Upper lobe of right lung (tissue), 1 donor: Measurements from ENCODE around the gene RIPOR2. TPM values are rescaled to one million over a fixed set of nuclear protein-coding genes. Genes with fewer than 3 reads are reported as not detected.

Source experiments
- ATAC-seq: fragments of 200-7000 bp; cut with Tn5 transposase; one replicate; pipeline ENCODE4 v1.9.1; 2020; ENCODE audit warnings: mild to moderate bottlenecking, moderate library complexity
- DNase-seq: peaks from one replicate; pipeline ENCODE4 v3.0.0-alpha.2; 2020
- H3K27ac ChIP-seq: fragments of 200-600 bp; one replicate; pipeline ENCODE4 v1.8.0; 2022
- H3K27me3 ChIP-seq: fragments of 200-600 bp; one replicate; pipeline ENCODE4 v1.8.0; 2022; ENCODE audit warnings: mild to moderate bottlenecking
- H3K36me3 ChIP-seq: fragments of 200-600 bp; one replicate; pipeline ENCODE4 v1.8.0; 2022
- H3K4me1 ChIP-seq: fragments of 200-600 bp; one replicate; pipeline ENCODE4 v1.8.0; 2022
- H3K4me3 ChIP-seq: fragments of 200-600 bp; one replicate; pipeline ENCODE4 v1.8.0; 2022; ENCODE audit warnings: mild to moderate bottlenecking
- H3K9me3 ChIP-seq: fragments of 200-600 bp; one replicate; pipeline ENCODE4 v1.8.0; 2022
- intact Hi-C: fragments of 100-400 bp; cut with DNase I; formaldehyde crosslinking; loops from one replicate; pipeline ENCODE4 v1.11.0; 2022
- total RNA-seq: library from RNA; stranded (reverse); fragmentation: NEBNext Ultra II Directional; extraction: Animal tissue kit (Norgen Biotek cat#: 25700); gene quantifications from one replicate; pipeline ENCODE4 v1.2.1, GENCODE V29; 2021
- TF ChIP-seq, protein P1 (sequence below): fragments of 200-600 bp; IDR thresholded peaks from one replicate; pipeline ENCODE4 v1.8.0; 2022; ENCODE audit warnings: antibody characterized with exemption
- donor health status: DM: no; HTN: yes; CAD: no; lungs with severe emphysema.

The RIPOR2 gene
- total RNA-seq, 1 donor from 2014 or later: 25.6 TPM

DNA sequence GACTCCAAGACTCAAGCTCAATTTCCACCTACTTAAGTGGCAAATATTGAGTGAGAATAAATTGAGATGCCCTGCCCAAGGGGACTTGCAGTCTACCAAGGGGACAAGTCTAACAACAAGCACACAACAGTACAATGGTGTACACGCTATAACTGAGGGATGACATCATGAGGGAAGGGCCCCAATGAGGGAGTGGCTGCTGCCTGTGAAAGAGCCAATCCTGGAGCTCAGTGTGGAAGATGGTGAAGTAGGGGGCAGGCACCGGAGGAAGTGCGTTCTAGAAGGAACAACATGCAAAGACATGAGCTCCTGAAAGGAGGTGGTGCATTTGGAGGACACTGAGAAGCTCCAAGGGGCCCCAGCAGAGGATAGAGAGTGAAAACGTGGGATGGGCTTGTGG, 90.2 kb downstream of the RIPOR2 start:
- no peak overlapping the region for H3K27ac ChIP-seq
- ATAC-seq: no peak
- H3K9me3 ChIP-seq: no peaks in the 10 kb centered on the region
- peaks cover 7% of the 10 kb centered on the region for H3K36me3 ChIP-seq
- H3K4me1 ChIP-seq: no peaks in the 10 kb centered on the region
- no peak for DNase-seq
- intact Hi-C loops: no loop called here
- TF ChIP-seq, protein P1, sequence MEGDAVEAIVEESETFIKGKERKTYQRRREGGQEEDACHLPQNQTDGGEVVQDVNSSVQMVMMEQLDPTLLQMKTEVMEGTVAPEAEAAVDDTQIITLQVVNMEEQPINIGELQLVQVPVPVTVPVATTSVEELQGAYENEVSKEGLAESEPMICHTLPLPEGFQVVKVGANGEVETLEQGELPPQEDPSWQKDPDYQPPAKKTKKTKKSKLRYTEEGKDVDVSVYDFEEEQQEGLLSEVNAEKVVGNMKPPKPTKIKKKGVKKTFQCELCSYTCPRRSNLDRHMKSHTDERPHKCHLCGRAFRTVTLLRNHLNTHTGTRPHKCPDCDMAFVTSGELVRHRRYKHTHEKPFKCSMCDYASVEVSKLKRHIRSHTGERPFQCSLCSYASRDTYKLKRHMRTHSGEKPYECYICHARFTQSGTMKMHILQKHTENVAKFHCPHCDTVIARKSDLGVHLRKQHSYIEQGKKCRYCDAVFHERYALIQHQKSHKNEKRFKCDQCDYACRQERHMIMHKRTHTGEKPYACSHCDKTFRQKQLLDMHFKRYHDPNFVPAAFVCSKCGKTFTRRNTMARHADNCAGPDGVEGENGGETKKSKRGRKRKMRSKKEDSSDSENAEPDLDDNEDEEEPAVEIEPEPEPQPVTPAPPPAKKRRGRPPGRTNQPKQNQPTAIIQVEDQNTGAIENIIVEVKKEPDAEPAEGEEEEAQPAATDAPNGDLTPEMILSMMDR: no peak
- no peaks in the 10 kb centered on the region for H3K27me3 ChIP-seq
- H3K4me3 ChIP-seq: no peak overlapping the region

DNA sequence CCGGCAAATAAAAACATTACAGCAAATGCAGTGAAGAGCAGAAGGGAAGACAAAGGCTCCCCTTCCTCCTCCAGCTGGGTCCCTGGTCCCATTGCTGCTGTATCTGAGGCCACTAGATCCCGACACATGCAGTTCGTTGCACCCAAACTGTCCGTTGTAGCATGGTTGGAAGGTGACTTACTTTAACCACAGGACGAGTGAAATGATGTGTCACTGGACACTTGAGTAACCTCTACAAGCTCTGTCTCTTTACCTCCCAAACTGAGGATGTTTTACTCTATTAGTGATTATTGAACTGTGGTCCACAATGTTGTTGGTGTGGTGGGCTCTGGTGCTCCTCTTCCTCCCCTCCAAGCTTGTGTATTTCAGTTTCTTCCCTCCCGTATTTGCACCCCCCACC, 90.9 kb downstream of the RIPOR2 start:
- no peak for ATAC-seq
- H3K4me3 ChIP-seq: no peak overlapping the region
- H3K27me3 ChIP-seq: no peaks in the 10 kb centered on the region
- no peak for DNase-seq
- no peaks in the 10 kb centered on the region for H3K36me3 ChIP-seq
- intact Hi-C loops: no loop called here
- H3K9me3 ChIP-seq: no peaks in the 10 kb centered on the region
- H3K4me1 ChIP-seq: no peaks in the 10 kb centered on the region
- TF ChIP-seq, protein P1: no peak
- H3K27ac ChIP-seq: no peak overlapping the region

DNA sequence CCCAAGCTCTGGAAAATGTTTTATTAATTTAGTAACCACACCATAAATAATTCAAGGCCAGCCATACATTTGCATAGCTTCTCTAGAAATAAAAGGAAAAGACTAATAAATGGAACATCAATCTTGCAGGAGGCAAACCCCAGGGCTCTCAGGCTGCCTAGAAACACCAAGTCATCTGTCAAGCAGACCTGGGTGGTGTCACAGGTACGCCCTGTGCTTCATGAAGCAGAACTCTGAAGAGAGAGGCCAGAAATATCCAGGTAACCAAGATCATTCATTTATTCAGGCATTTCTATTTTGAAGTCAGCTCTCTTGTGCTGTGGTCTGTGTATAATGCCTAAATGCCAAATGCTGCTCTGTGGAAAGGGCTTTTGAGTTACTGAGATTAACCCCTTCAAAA, 91.7 kb downstream of the RIPOR2 start:
- Histone ChIP-seq H3K27ac (no peak overlapping the region), H3K4me3 (no peak overlapping the region), H3K9me3 (no peaks in the 10 kb centered on the region), H3K36me3 (no peaks in the 10 kb centered on the region), H3K4me1 (no peaks in the 10 kb centered on the region), H3K27me3 (no peaks in the 10 kb centered on the region)
- TF ChIP-seq, protein P1: no peak
- no peak for ATAC-seq
- DNase-seq: no peak
- intact Hi-C loops: no loop called here

GRCh38 chr6:24840187-24840586, 95.6 kb downstream of the RIPOR2 start:
- Histone ChIP-seq H3K36me3 (no peaks in the 10 kb centered on the region), H3K27ac (no peak overlapping the region), H3K27me3 (no peaks in the 10 kb centered on the region), H3K4me1 (no peaks in the 10 kb centered on the region), H3K4me3 (no peak overlapping the region), H3K9me3 (no peaks in the 10 kb centered on the region)
- intact Hi-C loops: no loop called here
- ATAC-seq: no peak
- no peak for DNase-seq
- TF ChIP-seq, protein P1: no peak

DNA sequence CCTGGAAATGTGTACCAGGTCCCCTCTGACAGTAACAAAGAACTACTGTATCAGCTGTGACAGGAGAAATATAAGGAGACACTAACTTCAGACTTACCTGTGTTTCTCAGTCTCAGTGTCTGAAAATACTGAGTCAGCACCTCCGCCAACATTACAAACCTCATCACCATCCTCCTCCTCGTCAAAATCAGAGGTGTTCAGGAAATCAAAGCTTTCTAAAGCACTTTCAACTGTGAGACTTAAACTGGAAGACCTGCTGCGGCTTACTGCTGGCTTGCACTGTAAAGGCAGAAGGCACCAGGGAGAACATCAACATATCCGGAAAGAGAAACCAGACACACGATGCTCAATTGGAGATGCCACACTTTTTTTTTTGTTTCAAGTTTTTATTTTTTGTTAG, 96.8 kb downstream of the RIPOR2 start:
- DNase-seq: no peak
- H3K36me3 ChIP-seq: no peaks in the 10 kb centered on the region
- no peaks in the 10 kb centered on the region for H3K9me3 ChIP-seq
- no peak for ATAC-seq
- no peak overlapping the region for H3K27ac ChIP-seq
- TF ChIP-seq, protein P1: no peak
- intact Hi-C loops: no loop called here
- no peaks in the 10 kb centered on the region for H3K4me1 ChIP-seq
- no peaks in the 10 kb centered on the region for H3K27me3 ChIP-seq
- H3K4me3 ChIP-seq: no peak overlapping the region

DNA sequence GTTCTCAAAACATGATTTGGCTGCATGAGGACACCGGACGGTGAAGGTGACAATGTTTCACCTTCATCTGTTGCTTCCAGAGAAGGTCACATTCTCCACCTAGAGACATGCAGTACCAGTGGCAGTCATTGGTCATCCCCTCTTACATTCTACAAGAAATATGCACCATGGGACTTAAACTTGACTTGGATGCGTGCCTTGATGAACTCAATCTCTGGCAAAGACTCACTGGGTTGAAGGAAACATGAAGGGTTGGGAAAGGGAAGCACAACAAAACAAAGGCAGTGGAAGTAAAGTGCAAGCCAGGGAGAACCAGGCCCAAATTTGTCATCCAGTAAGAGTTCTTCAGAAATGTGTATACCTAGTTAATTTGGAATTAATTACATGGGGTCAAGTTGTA, 97.7 kb downstream of the RIPOR2 start:
- TF ChIP-seq, protein P1: no peak
- DNase-seq (no peak), ATAC-seq (no peak)
- intact Hi-C loops: no loop called here
- Histone ChIP-seq H3K9me3 (no peaks in the 10 kb centered on the region), H3K4me1 (no peaks in the 10 kb centered on the region), H3K27ac (no peak overlapping the region), H3K36me3 (no peaks in the 10 kb centered on the region), H3K27me3 (no peaks in the 10 kb centered on the region), H3K4me3 (no peak overlapping the region)
